HG02588 (cell line): ENCODE results near the gene THRB.

ENCODE experiments used
- ATAC-seq: cut with Tn5 transposase; IDR thresholded peaks from one replicate; pipeline ENCODE4 v1.9.1; 2021; ENCODE audit warnings: mild to moderate bottlenecking, moderate library complexity; ENCODE audit not compliant: unreplicated experiment

Gene THRB

GRCh38 chr3:24155276-24155675 lies 339.4 kb downstream of the THRB start:
- ATAC-seq, result no peak

GRCh38 chr3:24154781-24155180 lies 339.9 kb downstream of the THRB start:
- ATAC-seq, result peak; percentile 1

- peak; percentile 85 for ATAC-seq
These were observed 340.5 kb downstream of the THRB start for GRCh38 chr3:24154013-24154695.

- ATAC-seq, result no peak
These were observed 343.1 kb downstream of the THRB start for GRCh38 chr3:24151594-24151993.

GRCh38 chr3:24149032-24149431 lies 345.6 kb downstream of the THRB start:
- ATAC-seq, result no peak

- ATAC-seq, result no peak
These were observed 348.4 kb downstream of the THRB start for GRCh38 chr3:24145981-24146822.

- ATAC-seq, result no peak
These were observed 349.2 kb downstream of the THRB start for GRCh38 chr3:24145481-24145880.

GRCh38 chr3:24142127-24142526 lies 352.5 kb downstream of the THRB start:
- no peak for ATAC-seq

- ATAC-seq, result no peak
These were observed 353.1 kb downstream of the THRB start for GRCh38 chr3:24141548-24141947.

GRCh38 chr3:24139463-24140412 lies 354.9 kb downstream of the THRB start:
- no peak for ATAC-seq

- ATAC-seq, result no peak
These were observed 355.8 kb downstream of the THRB start for GRCh38 chr3:24138876-24139256.

- ATAC-seq, result no peak
These were observed 356.4 kb downstream of the THRB start for GRCh38 chr3:24137958-24138875.

GRCh38 chr3:24137334-24137733 lies 357.3 kb downstream of the THRB start:
- ATAC-seq, result no peak

- no peak for ATAC-seq
These were observed 357.9 kb downstream of the THRB start for GRCh38 chr3:24136624-24137310.

GRCh38 chr3:24135280-24135679 lies 359.4 kb downstream of the THRB start:
- ATAC-seq, result no peak

GRCh38 chr3:24133942-24134341 lies 360.7 kb downstream of the THRB start:
- ATAC-seq, result no peak

GRCh38 chr3:24133436-24133835 lies 361.2 kb downstream of the THRB start:
- no peak for ATAC-seq

GRCh38 chr3:24129549-24129948 lies 365.1 kb downstream of the THRB start:
- ATAC-seq, result no peak

- no peak for ATAC-seq
These were observed 366.2 kb downstream of the THRB start for GRCh38 chr3:24128199-24129005.
